Right forelimb (tissue), 1 donor: ENCODE results near the gene SDC4.
A peak's percentile ranks its signal among the peaks of the same experiment; 100 is the strongest.
"Not testable (repeated sequence)": the region's sequence is repeated elsewhere in the genome, so short reads cannot be mapped to it uniquely, and the experiment has no call there.

Source experiments
- DNase-seq: peaks from one replicate; pipeline ENCODE4 v3.0.0-alpha.2; 2018

SDC4 gene

DNA sequence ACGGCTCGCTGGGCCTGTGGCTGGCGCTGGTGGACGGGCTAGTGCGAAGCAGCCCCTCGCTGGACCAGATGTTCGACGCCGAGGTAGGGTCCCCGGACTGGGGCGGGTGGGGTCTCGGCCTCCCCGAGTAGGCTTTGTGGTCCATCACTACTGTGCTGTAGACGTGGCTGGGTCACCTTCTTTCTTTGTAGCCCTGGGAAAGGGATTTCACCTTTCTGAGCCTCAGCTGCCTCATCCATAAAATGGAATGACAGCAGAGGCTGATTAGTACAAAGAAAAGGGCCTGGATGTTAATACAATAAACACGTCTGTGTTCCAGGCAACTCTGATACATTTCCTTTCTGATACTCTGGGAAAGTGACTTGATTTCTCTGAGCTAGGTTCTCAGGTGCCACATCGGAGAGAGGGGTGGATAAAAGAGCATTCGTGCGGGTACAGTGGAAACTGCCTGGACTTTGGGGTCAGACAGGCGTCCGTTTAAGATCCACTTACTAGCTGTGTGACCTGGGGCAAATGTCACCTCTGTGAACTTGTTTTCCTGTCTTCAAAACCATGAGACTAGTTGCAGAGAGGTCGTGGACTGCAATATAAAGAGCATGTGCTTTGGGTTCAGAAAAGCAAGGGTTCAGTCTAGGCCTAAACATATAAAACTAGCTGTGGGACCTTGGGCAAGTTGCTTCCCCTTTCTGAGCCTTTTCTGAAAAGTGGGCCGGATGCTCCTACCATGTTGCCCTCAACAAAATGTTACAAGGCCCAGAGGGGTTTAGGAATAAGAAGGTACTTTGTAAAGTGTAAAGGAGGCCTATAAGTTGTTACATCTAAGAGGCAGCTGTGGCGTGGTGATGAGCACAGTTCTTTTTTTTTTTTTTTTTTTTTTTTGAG, 15.6 kb upstream of the SDC4 start:
- no peak for DNase-seq

DNA sequence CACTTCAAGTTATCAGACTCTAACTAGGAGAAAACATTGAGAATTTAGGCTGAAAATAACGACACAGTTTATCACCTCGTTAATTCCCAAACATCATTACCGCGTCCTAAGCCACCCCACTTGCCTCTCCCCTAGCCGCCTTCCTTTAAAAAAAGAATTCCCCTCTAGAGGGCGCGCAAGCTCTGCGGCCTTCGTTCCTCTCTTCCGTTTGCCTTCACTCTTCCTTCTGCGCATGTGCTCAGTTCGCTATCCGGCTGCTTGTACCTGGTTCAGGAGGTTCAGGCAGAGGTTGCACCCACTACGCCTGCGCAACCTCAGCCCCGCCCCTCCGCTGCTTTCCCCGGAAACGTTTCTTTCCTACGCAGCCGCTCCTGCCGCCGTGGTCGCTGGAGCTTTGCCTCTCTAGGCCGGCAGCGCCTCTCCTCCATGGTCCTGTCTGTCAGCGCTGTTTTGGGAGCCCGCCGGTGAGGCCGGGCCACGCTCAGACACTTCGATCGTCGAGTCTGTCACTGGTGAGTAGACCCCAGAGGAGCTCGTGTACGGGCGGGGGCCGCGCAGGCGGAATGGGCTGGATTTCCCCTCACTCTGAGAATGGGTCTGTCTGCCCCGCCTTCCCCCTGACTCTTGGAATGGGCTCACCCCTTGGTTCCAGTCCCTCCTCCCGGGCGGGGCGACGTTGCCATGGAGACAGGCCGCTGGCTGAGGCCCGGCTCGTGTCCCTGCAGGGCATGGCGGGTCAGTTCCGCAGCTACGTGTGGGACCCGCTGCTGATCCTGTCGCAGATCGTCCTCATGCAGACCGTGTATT, 14.8 kb upstream of the SDC4 start, which contains the start of gene SYS1:
TSS of gene SYS1 (plus strand) at position 353 of the 807 bp plus-strand sequence. CDS start at position 729, 376 bp downstream.
- peak; percentile 99 for DNase-seq

DNA sequence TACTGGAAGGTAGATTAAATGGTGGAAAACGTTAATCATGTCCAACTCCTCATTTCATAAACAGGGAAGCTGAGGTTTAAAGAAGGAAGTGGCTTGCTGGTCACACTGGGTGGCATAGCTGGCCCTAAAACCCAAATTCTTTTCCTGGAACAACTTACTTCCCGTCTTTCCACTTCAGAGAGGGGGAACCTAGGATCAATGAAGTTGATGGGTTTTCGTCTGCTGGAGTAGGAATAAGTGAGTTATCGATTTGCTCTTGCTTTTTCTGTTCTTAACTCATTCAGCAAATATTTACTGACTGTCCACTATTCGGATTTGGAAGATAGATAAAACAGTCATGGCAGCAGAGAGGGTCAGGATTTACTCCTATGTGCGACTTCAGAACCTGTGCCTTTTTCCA, 13.6 kb upstream of the SDC4 start:
- DNase-seq = no peak

DNA sequence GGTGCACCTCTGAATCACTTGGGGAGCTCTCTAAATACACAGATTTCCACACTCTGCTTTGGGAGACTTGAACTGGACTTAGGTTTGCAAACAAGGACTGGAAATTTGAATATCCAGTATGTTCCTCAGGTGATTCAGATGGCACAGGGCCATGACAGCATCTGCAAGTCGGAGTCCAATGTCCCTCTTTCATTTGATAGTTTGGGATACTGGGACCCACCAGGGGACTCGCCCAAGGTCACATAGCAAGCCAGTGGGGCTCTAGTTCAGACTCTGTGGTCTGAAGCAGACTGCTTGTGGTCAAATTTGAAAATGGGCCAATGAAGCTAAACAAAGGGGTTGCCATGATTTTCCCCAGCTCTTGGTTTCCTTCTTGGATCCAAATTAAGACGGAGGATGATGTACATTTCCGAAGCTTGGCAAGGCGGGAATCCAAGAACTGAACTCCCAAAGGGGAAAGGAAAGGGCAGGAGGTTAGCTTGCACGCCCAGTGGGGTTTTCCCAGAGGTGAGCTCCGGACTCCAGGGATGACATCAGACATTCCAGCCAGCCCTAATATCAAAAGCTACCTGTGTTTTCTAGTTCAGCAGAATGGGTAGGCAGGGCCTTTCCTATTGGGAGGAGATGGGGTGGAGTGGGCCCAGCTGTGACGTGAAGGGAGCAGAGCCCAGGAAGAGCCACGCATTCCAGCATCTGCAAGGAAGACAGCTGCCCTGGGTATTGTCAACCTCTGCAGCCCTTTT, 11.4 kb upstream of the SDC4 start:
- DNase-seq = no peak

DNA sequence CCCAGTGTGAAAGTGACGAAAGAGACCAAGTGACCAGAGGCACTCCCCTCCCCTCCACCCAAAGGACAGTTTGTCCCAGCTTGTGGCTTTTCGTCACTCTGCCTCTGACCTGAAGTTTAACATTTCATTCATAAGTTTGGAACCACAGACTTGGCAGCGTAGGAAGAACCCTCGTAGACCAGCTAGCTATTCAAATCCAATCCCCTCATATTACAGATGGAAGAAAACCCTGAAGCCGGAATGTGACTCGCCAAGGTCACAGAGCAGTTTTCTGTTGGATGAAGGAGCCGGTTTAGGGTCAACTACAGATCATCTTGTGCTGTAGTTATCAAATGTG, 10.8 kb upstream of the SDC4 start:
- DNase-seq = no peak

DNA sequence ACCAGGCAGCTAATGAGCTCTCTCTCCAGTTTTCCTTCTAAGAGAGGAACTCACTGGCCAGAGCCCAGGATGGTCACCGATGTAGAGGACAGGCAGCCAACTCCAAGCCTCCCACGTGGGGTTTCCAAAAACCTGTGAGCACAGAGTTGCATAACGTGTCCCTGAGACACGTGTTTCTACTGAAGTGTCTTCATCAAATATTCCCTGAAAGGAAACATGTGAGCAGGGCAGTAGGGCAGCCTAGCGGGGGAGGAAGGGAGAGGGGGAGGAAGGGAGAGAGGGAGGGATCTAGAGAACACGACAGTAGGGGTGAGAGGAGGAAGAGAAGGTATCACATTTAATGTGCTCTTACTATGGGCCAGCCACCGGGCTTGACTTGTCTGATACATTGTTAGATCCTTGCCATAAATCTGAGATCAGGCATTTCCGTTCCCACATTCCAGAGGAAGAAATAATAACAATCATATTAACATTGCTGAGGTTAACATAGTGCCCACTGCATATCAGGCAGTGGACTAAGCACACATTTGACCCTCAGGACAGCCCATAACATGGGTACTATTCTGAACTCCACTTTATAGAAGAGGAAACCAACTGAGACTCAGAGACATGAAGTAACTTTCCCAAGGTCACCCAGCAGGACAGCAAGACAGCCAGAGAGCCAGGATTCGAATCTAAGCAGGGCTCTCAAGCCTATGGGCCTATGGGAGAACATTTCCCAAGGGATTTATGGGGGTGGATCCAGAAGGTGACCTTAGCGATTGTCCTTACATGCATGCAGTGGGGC, 10.3 kb upstream of the SDC4 start:
- no peak for DNase-seq

DNA sequence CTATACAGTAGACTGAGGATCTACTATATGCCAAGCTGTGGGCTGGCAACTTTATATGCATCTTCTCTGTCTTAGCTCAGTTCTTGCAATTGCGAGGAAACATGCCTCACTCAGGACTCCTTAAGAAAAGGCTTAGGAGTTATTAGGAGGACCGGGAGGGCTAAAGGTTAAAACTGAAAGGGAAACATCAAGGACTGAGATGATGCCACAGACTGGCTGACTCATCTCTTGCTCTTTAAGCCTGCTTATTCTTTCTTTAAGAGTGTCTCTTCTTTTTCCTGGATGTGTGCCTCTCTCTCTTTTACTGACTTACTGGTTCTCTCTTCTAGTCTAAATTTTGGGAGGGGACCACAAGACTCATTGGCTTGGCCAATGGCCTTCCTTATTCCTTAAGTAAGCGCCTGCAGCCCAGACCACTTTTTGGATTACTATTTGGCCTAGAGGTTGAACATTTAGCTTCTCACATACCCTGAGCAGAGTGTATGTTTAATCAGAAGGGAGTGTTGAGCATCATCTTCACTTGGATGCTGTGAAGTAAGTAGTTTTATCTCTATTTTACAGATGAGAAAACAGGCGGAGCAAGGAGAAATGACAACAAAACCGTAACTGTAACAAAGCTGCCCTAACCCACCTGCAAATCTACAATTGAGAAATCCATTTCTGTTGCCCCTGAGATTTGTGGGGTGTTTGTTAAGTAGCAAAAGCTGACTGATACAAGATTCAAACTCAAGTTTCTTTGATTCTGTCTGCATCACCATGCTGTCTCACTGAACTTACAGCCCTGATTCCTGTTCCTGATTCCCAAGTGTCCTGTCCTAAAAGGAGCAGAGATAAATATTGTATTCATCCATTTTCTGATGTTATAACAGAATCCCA, 7.2 kb upstream of the SDC4 start:
- DNase-seq = no peak

DNA sequence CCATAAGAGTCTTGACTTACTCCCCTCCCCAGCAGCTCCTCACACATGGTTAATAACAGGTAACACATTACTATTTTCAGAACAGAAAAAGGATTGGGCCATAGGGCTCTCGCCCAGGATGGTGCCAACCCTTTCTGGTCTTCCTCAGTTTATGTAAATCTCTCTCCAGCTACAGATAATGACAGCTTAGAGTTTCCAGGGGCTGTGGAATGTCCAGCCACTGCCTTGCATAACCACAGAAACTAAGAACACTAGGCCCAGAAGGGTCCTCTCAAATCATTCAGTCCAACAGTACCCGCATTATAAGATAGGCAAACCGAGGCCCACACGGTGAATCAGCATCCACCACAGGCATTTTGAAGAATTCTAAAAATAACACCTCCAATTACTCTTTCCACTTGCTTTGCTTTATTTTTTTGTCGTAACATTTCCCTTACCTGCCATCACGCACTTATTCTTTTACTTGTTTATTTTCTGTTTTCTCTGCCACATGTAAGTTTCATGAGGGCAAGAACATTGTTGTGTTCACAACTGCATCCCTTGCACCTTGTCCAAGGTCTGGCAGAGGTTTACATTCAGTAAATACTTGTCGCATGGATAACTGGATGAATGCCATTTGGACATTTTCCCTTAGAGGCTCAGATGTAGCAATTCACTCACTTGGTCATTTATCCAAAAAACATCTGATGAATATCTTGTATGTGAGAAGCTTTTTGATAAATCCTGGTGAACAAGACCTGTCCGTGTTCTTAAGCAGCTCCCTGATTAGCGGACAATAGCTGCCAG, 6.4 kb upstream of the SDC4 start:
- DNase-seq = no peak

DNA sequence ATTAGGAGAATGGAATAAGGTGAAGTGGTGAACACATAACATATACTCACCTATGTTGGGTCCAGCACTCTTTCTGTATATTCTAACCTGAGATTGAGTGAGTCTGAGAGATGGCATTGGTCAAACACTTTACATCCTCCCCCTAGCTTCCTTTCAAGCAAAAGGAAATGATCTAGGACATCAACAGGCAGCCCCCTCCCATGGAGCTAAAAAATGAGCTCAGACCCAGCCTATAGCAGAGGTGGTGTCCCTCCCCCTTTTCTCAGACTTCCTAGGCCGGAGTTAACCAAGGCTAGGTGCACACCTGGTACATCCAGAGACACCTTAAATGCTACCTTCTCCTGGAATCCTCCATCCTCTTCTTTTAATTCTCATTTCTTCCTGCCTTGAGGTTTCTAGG, 5.5 kb upstream of the SDC4 start:
- DNase-seq = no peak

DNA sequence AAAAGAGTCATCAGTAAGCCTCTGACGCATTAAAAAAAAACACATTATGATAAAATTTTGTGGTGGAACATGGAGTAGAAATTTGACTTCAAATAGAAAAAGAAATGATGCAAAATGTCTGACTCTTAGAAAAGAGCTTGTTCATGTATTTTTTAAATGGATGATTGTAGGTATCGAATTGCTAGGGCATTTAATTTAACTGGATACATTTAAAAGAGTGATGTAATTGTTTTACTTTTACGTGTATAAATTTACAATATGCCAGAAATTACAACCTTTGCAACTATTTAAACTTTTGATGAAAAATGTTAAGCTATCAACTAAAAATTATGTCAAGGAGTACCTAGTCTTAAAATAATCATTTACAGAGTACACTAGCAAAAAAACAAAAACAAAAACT, 4.5 kb upstream of the SDC4 start:
- DNase-seq = no peak

DNA sequence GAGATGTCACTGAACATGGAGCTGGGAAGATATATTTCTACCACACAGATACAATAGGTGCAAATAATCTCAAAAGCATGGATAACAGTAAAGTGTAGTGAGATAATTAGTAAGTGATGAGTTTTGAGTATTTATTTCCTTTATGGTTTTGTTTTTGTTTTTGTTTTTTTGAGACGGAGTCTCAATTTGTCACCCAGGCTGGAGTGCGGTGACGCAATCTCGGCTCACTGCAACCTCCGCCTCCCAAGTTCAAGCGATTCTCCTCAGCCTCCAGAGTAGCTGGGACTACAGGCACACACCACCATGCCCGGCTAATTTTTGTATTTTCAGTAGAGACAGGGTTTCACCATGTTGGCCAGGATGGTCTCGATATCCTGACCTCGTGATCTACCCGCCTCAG, 2.6 kb upstream of the SDC4 start:
- DNase-seq = not testable (repeated sequence)

DNA sequence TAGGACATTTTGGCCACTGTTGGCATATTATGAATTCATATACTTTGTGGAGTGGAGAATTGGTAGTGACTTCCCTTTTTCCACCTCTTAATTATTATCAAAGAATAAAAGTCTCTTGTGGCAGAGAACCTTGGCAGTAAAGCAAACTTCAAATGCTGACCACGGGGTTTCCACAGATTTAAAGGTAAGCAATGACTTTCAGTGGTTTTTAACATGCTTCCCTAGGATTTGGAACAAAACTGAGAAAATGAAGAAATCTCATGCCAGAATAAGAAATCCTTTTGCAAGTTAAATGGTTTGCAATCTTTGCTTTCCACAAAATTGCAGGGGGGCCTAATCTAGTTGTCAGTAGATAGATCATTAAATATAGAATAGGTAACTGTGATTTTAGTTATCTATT, 2.0 kb upstream of the SDC4 start:
- DNase-seq = no peak

DNA sequence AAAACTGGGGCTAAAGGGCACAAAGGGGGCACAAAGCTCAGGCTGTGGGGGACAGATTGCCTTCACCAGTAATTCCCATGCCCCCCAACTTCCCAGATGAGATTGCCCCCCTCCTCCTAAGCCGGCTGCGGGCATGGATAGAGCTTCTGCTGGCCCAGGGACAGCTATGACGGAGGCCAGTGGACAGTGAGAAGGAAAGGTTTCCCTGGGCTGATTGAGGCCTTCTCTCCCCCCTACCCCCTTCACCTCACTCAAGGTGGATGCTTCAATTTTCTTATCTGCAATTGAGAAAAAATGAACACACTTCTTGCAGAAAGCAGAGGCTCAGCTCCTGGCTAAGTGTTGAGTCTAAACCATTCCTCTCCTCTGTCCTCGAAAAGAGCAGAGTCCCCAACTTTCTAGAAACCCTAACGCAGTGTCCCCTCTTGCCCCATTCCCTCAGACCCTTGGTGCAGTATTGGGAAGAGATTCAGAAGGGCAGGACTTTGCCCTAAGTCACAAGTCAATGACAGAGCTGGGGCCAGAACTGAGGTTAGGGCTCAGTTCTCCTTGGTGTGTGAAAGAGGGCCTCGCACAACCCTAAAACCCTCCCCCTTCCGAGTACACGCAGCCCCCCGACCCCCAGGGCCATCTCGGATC, 808 bp downstream of the SDC4 start:
- no peak for DNase-seq

DNA sequence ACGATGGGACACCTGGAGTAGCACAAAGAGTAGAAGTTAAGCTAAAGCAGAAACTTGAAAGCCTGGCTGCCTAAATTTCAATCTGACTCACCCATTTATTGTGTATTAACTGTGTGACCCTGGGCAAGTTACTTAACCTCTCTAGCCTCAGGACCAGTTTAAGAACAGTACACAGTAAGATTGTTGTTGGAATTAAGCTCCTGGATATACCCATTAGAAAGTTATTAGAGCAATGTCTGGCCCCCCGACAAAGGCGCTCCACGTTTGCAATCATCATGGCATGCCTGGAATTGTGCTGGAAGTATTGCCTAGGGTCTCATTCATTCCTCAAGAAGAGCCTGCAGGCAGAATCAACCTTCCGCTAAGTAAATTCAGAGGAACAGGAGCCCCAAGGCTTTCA, 1.4 kb downstream of the SDC4 start:
- DNase-seq = no peak

DNA sequence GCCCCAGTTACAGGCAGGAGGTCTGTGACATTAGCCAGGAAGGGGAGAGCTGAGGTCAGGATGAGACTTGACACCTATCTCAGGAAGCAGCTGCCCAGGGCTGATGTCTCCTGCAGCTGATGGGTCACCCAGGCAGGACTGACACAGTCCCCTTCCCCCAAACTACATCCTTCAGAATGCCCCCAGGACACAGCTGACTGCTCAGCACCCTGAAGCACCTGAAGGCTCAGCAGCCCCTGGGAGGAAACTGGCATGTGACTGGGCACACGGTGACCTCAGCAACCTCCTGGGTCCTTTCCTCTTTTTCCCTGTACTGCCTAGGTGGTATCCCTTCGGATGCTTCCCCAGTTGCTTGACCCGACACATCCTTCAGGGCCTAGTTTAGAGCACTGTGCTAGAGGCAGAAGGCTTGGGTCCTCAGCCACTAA, 1.9 kb downstream of the SDC4 start:
- no peak for DNase-seq

DNA sequence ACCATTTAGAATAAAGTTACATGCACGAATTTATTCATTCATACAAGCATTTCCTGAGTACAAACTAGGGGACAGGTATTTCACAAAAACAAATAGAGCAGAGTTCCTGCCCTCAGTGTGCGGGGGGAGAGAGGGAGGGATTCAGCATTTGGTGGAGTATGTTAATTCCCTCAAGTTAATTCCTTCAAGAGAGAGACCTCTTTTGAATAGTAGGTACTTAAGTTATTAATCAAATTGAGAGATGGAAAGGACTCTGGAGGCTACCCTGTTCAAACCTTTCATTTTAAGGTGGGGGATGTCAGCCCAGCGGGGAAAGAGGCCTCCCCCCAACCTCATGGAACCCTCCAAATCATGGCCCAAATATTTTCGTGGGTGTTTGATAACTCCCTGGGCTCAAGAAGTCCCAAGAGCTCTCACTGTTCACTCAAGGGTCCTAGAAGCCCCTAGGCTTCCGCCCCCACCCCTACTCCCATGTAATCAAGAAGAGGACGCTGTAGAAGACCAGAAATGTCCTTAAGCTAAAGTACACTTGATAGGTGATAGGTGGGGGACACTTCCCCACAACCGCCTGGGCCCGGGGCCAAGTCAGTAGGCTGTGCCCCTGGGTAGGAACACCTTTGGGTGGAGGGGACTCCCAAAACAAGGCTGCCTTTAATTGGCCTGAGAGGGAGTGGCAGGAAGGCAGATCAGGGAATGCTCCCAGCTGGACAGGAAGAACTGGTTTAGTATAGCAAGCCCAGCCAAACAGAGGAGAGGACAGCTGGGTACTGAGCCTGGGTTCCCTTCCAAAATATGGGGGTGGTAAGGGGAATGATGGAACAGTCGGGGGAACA, 2.9 kb downstream of the SDC4 start:
- no peak for DNase-seq

DNA sequence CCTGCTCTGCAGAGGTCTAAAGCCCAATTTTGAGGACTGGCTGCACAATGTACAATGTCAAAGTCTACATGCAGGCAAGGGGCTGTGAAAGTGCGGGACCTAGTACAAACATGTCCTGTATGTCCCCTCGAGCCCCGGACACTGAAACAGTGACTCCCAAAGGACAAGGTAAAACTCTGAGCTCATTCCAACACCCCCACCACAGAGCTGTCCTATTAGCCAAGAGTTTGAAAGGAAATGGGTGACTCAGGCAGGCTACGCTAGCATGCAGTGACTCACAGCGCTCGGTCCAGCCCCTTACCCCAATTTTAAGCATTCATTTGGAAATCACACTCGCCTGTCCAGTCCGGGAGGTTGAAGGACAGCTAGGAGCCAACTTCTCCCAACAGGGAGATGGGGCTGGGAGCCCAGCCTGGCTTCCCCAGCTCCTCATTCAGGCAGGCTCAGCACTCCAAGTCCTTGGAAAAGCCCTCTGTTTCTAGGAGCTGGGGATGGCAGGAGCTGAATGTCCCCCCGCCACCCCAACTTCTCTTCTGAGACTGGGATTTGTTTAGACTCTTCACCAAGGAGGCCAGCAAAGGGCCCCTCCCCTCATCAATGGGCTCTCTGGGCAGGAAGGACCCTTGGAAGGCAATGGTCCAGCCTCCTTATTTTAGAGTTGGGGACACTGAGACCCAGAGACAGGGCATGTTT, 3.9 kb downstream of the SDC4 start:
- DNase-seq = no peak

DNA sequence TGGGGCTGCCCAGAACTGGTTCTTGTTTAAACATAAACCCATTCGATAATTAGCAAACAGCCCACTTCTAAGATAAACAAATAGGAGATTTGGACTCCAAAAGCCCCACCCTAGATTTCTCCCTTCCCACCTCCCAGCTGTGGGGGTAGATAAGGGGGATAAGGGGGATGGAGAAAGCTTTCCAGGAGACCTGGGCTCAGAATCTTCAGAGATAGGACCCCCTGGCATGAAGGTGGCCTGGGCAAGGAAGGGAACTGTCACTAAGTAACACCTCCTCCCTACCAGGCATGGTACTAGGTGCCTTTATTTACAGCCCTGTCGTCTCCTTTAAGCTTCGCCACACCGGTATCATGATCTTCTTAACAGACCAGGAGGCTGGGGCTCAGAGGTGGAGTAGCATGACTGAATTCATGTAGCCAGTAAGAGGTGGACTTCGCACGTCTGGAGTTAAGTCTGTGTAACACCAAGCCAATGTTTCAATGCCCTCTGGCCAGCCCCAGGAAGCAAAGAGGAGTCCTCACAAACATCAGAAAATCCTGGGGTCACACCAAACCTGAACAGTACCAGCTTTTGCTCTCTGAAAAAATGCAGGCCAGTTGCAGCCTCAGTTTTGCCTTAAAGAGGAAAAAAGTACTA, 4.6 kb downstream of the SDC4 start:
- no peak for DNase-seq
